SK-N-SH (cell line): ENCODE data around the gene EBNA1BP2. TPM values are rescaled to one million over a fixed set of nuclear protein-coding genes. Genes with fewer than 3 reads are reported as not detected.

Source experiments
- CTCF ChIA-PET: fragments of 300-600, 350-600 bp; formaldehyde crosslinking; extraction: SDS; loops from one replicate; lab custom pipeline; 2021; lab: Yijun Ruan, JAX
- POLR2A ChIA-PET: fragments of 350-600 bp; sonication (Branson Sonifier 250); formaldehyde crosslinking; extraction: SDS; loops from one replicate; lab custom pipeline; 2020; ENCODE audit warnings: antibody characterized with exemption, inconsistent platforms; lab: Yijun Ruan, JAX
- DNase-seq: peaks from one replicate; pipeline ENCODE4 v3.0.0; 2012
- H2AFZ ChIP-seq: fragments of 200-600 bp; sonication (generic); 2 replicates; pipeline ENCODE4 v1.8.1; 2016; ENCODE audit warnings: antibody characterized with exemption, mild to moderate bottlenecking, low read depth
- H3F3A ChIP-seq: fragments of 200-600 bp; sonication (generic); replicated peaks from 2 replicates; pipeline ENCODE3; 2016; ENCODE audit warnings: antibody characterized with exemption, mild to moderate bottlenecking; ENCODE audit not compliant: insufficient read depth
- H3K27ac ChIP-seq, 2 experiments: fragments of 200-500 bp in 1 of 2; fragments of 200-600 bp in 1 of 2; sonication (Bioruptor generic) in 1 of 2; sonication (generic), shearing (Covaris generic) in 1 of 2; 2 replicates each; pipeline versions ENCODE4 v1.5.1 to v1.6.1; 2014 to 2016; ENCODE audit warnings: low read depth in 2 of 2, inconsistent platforms in 1 of 2, low read length in 1 of 2, mild to moderate bottlenecking in 1 of 2, mixed read lengths in 1 of 2
- H3K27me3 ChIP-seq: fragments of 200-600 bp; sonication (generic), shearing (Covaris generic); 2 replicates; pipeline ENCODE4 v1.6.1; 2016; ENCODE audit warnings: mixed run types; ENCODE audit not compliant: insufficient read depth
- H3K36me3 ChIP-seq, 2 experiments: fragments of 200-500 bp in 1 of 2; fragments of 200-600 bp in 1 of 2; sonication (Bioruptor generic) in 1 of 2; sonication (generic) in 1 of 2; replicated peaks in 1 of 2; 2 replicates each; pipeline versions ENCODE3 to v1.5.1; 2014 to 2016; ENCODE audit warnings: low read length in 1 of 2, mild to moderate bottlenecking in 1 of 2; ENCODE audit not compliant: insufficient read depth in 2 of 2, control insufficient read depth in 1 of 2
- H3K4me1 ChIP-seq, 2 experiments: fragments of 200-500 bp in 1 of 2; fragments of 200-600 bp in 1 of 2; sonication (Bioruptor generic) in 1 of 2; sonication (generic), shearing (Covaris generic) in 1 of 2; 2 replicates each; pipeline versions ENCODE4 v1.5.1 to v1.6.1; 2014 to 2016; ENCODE audit warnings: low read depth in 1 of 2, low read length in 1 of 2, mixed run types in 1 of 2; ENCODE audit not compliant: insufficient read depth in 2 of 2, control insufficient read depth in 1 of 2
- H3K4me2 ChIP-seq: fragments of 200-600 bp; sonication (generic), shearing (Covaris generic); 2 replicates; pipeline ENCODE4 v1.6.1; 2017; ENCODE audit warnings: mixed run types
- H3K4me3 ChIP-seq, 2 experiments: fragments of 200-500 bp in 1 of 2; fragments of 200-600 bp in 1 of 2; sonication (Bioruptor generic) in 1 of 2; sonication (generic), shearing (Covaris generic) in 1 of 2; 2 replicates each; pipeline versions ENCODE4 v1.5.1 to v1.8.1; 2014 to 2016; ENCODE audit warnings: low read depth in 2 of 2, inconsistent platforms in 1 of 2, low read length in 1 of 2, mild to moderate bottlenecking in 1 of 2, mixed read lengths in 1 of 2, moderate library complexity in 1 of 2
- H3K79me2 ChIP-seq: fragments of 200-600 bp; sonication (generic); 2 replicates; pipeline ENCODE4 v1.8.1; 2017; ENCODE audit warnings: mild to moderate bottlenecking; ENCODE audit not compliant: insufficient read depth
- H3K9ac ChIP-seq: fragments of 200-600 bp; sonication (generic); 2 replicates; pipeline ENCODE4 v1.6.1; 2017; ENCODE audit warnings: mixed run types
- H3K9me2 ChIP-seq: fragments of 200-600 bp; sonication (generic); 2 replicates; pipeline ENCODE4 v1.6.1; 2017; ENCODE audit warnings: mixed run types
- H3K9me3 ChIP-seq: fragments of 200-600 bp; sonication (generic); 2 replicates; pipeline ENCODE4 v1.6.1; 2017; ENCODE audit warnings: mixed run types, mild to moderate bottlenecking, moderate library complexity
- H4K20me1 ChIP-seq: fragments of 200-600 bp; sonication (generic); 2 replicates; pipeline ENCODE4 v1.6.1; 2017; ENCODE audit warnings: mild to moderate bottlenecking, mixed run types; ENCODE audit not compliant: insufficient read depth
- CTCF ChIP-seq: fragments of 200-600 bp; sonication (generic); IDR thresholded peaks from 2 replicates; pipeline ENCODE4 v1.6.1; 2017; ENCODE audit warnings: antibody characterized with exemption, mild to moderate bottlenecking, moderate library complexity
- ELF1 ChIP-seq: IDR thresholded peaks from 2 replicates; pipeline ENCODE4 v1.4.0; 2012
- EP300 ChIP-seq, 2 experiments: IDR thresholded peaks; 2 replicates each; pipeline versions ENCODE4 v1.4.0 to v1.6.1; 2012; ENCODE audit warnings: borderline replicate concordance in 1 of 2, low read depth in 1 of 2, low read length in 1 of 2
- EZH2phosphoT487 ChIP-seq: fragments of 200-600 bp; sonication (generic); IDR thresholded peaks from 2 replicates; pipeline ENCODE4 v1.6.1; 2017; ENCODE audit warnings: low read depth, mixed run types, mild to moderate bottlenecking, antibody characterized with exemption, moderate library complexity, borderline replicate concordance
- FOSL2 ChIP-seq: IDR thresholded peaks from 2 replicates; pipeline ENCODE4 v1.4.0; 2012; ENCODE audit warnings: low read depth, mild to moderate bottlenecking, moderate library complexity, borderline replicate concordance
- FOXM1 ChIP-seq: IDR thresholded peaks from 2 replicates; pipeline ENCODE4 v1.4.0; 2012; ENCODE audit warnings: low read depth, mild to moderate bottlenecking
- GATA2 ChIP-seq: sonication (generic); formaldehyde crosslinking; IDR thresholded peaks from 2 replicates; pipeline ENCODE4 v1.5.0; 2020; ENCODE audit warnings: mild to moderate bottlenecking, missing genetic modification reagents
- IRF3 ChIP-seq: fragments of 150-350 bp; IDR thresholded peaks from 2 replicates; pipeline ENCODE4 v1.6.1; 2016; ENCODE audit warnings: mild to moderate bottlenecking, low read depth, low read length
- MXI1 ChIP-seq: IDR thresholded peaks from 2 replicates; pipeline ENCODE4 v1.6.1; 2012; ENCODE audit warnings: mild to moderate bottlenecking, low read depth, low read length, improper control_type of control experiment
- NFIC ChIP-seq: IDR thresholded peaks from 2 replicates; pipeline ENCODE4 v1.4.0; 2012; ENCODE audit warnings: borderline replicate concordance
- PBX3 ChIP-seq: IDR thresholded peaks from 2 replicates; pipeline ENCODE4; 2012
- POLR2AphosphoS5 ChIP-seq: IDR thresholded peaks from 2 replicates; pipeline ENCODE4 v1.6.1; 2012; ENCODE audit warnings: low read depth, low read length
- RAD21 ChIP-seq: IDR thresholded peaks from 2 replicates; pipeline ENCODE4 v1.6.1; 2012; ENCODE audit warnings: mild to moderate bottlenecking, low read length
- REST ChIP-seq: IDR thresholded peaks from 2 replicates; pipeline ENCODE4 v1.6.1; 2012; ENCODE audit warnings: mild to moderate bottlenecking, low read depth, low read length, moderate library complexity
- SIN3A ChIP-seq: IDR thresholded peaks from 2 replicates; pipeline ENCODE4 v1.6.1; 2012; ENCODE audit warnings: low read depth, mild to moderate bottlenecking, low read length, moderate library complexity, borderline replicate concordance
- TCF12 ChIP-seq: IDR thresholded peaks from 2 replicates; pipeline ENCODE4 v1.4.0; 2012
- WGBS: methylation state at CpG from one replicate; pipeline ENCODE4 v1.1.6; 2017; ENCODE audit warnings: low lambda C conversion rate; 5-methylcytosine and 5-hydroxymethylcytosine counted together
- polyA plus RNA-seq, 3 experiments: library from polyadenylated mRNA; depleted of rRNA; stranded (reverse); fragments of >200 nt; gene quantifications; 2 replicates each; pipeline ENCODE4 v1.2.3, GENCODE V29; 2012

The EBNA1BP2 gene
- polyA plus RNA-seq, 1 of the 3 experiments (the other 2 are of a cell fraction) = 146 TPM

- TF ChIP-seq POLR2AphosphoS5 = no peak
- no peak for TF ChIP-seq FOSL2
- TF ChIP-seq GATA2 = no peak
- TF ChIP-seq CTCF = no peak
- no peak for TF ChIP-seq NFIC
Measured at GRCh38 chr1:43184995-43185394, 12.9 kb upstream of the EBNA1BP2 start (continued).

GRCh38 chr1:43184388-43184787 lies 12.3 kb upstream of the EBNA1BP2 start:
- 61% methylated on average over 3 of the region's 3 CpGs for WGBS
- TF ChIP-seq RAD21 (no peak), EP300 (IDR thresholded peaks at IDR 0.05; ENCODE audit: borderline replicate concordance in 1 of 2, low read depth in 1 of 2, low read length in 1 of 2) (no peak), IRF3 (no peak)
- CTCF ChIA-PET = no interaction called here

GRCh38 chr1:43177691-43178090 lies 5.6 kb upstream of the EBNA1BP2 start:
- no peaks in the 10 kb centered on the region for H4K20me1 ChIP-seq
- H3K4me2 ChIP-seq = no peak overlapping the region
- no peak overlapping the region for H3K9ac ChIP-seq
- H3K36me3 ChIP-seq = no peaks in the 10 kb centered on the region
- ChIA-PET POLR2A (no interaction called here), CTCF (no interaction called here)
- no peaks in the 10 kb centered on the region for H3K4me1 ChIP-seq
- no peak overlapping the region for H3K27ac ChIP-seq
- no peak for DNase-seq
- no peaks in the 10 kb centered on the region for H3K9me2 ChIP-seq
- no peaks in the 10 kb centered on the region for H3K9me3 ChIP-seq
- H3F3A ChIP-seq = no peaks in the 10 kb centered on the region
- no peak overlapping the region for H2AFZ ChIP-seq
- H3K79me2 ChIP-seq = no peaks in the 10 kb centered on the region
- H3K27me3 ChIP-seq = no peaks in the 10 kb centered on the region; the same call in 1 of the 2 replicates
- no peak overlapping the region for H3K4me3 ChIP-seq
- 68% methylated on average over 4 of the region's 4 CpGs for WGBS
- no peak for TF ChIP-seq ELF1
- TF ChIP-seq MXI1 = no peak
- TF ChIP-seq REST = no peak
- TF ChIP-seq FOSL2 = no peak
- no peak for TF ChIP-seq CTCF
- no peak for TF ChIP-seq EZH2phosphoT487
- no peak for TF ChIP-seq TCF12
- no peak for TF ChIP-seq SIN3A
- no peak for TF ChIP-seq FOXM1
- no peak for TF ChIP-seq PBX3
- TF ChIP-seq EP300 (IDR thresholded peaks at IDR 0.05; ENCODE audit: borderline replicate concordance in 1 of 2, low read depth in 1 of 2, low read length in 1 of 2) = no peak

More at GRCh38 chr1:43184388-43184787, 12.3 kb upstream of the EBNA1BP2 start:
- Histone ChIP-seq H3K27ac (no peak overlapping the region), H3K79me2 (no peaks in the 10 kb centered on the region), H3K9me3 (no peaks in the 10 kb centered on the region), H2AFZ (no peak overlapping the region), H3F3A (peaks cover 3% of the 10 kb centered on the region), H3K4me2 (no peak overlapping the region), H3K4me1 (no peaks in the 10 kb centered on the region), H3K36me3 (no peaks in the 10 kb centered on the region), H3K4me3 (no peak overlapping the region), H3K9me2 (no peaks in the 10 kb centered on the region), H4K20me1 (no peaks in the 10 kb centered on the region), H3K9ac (no peak overlapping the region), H3K27me3 (no peaks in the 10 kb centered on the region)
- POLR2A ChIA-PET = no interaction called here
- DNase-seq = no peak
